Measurements from ENCODE around the gene IGF2. TPM values are rescaled to one million over a fixed set of nuclear protein-coding genes. Genes with fewer than 3 reads are reported as not detected.

IGF2 gene
- total RNA-seq, 2 donors from 2014 or later: 0.17 TPM; not detected in 1

DNA sequence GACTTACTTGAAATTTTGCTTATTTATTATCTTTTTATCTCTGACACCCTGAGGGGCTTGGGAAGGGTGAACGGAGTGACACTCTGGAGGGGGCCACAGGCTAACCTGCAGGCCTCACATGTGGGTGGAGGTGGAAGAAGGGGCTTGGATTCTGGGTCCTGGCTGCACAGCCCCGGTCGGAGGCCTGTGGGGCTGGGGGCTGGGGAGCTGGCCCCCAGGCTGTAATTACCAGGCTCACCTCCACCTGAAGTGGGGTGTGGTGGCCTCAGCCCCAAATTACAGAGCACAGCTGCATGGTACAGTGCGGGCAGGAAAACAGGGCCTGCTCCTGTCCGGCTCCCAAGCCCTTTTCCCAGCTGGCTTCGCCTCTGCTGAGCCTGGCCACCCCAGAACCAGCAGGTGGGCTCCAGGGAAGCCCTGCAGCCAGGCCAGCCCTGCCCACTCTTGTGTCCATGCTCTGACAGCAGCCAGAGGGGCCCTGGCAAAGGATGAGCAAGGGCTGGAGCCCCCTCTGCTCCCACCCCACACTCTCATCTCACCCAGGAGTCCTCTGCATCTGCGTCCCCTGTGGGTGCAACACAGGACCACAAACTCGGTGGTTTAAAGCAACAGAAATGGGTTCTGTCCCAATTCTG lies 48.0 kb downstream of the IGF2 start:
- no peak for ATAC-seq
- H3K4me1 Mint-ChIP-seq (ENCODE audit: low read depth in 2 of 2): no peaks in the 10 kb centered on the region
- H3K27ac Mint-ChIP-seq: no peak overlapping the region
- no peak overlapping the region for H3K4me3 Mint-ChIP-seq
- no peaks in the 10 kb centered on the region for H3K36me3 Mint-ChIP-seq
- H3K9me3 Mint-ChIP-seq: no peaks in the 10 kb centered on the region
- peaks cover 0 to 7% of the 10 kb centered on the region in 2 donors for H3K27me3 Mint-ChIP-seq
- peak; percentile 49 for DNase-seq (ENCODE audit: low spot score)

DNA sequence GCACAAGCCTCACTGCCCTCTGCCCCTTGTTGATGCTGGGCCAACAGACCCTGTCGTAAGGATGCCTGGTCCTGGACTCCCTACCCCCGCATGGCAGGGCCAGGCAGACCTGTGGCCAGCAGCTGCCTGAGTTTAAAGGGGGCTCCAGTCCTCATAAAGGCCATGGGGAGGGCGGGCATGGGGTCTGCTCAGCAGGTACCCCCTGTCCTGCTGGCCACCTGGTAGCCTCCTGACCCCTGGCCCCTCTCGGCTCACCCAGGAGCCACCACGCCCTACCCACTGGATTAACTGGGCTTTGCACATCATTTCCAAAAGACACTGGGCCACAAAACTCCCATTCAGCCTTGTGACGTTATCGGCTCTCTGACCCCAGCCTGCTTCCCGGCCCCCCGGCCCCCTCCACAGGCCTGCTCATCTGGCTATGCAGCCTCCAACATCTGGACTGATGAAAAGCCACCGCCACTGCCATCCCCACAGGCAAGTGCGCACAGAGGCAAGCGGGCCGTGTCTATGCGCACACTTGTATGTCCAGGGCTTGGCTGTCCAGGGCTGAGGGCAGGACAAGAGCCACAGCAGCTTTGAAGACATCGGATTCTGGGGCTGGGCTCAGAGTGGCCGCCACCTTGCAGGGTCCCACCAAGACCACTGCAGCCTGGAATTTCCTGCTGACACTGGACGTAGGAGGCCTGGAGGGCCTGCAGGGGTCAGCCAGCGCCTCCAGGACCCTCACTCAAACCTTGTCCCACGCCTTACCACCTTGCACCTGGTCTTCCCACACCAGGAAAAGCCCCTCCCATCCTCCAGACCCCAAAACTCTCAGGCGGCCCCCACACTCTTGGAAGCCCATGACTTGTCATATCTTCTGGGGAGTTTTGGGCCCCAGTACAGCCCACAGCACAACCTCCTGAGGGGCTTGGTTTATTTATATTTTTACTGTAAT lies 48.7 kb downstream of the IGF2 start:
- no peak overlapping the region for H3K4me3 Mint-ChIP-seq
- no peaks in the 10 kb centered on the region for H3K4me1 Mint-ChIP-seq (ENCODE audit: low read depth in 2 of 2)
- no peaks in the 10 kb centered on the region for H3K9me3 Mint-ChIP-seq
- DNase-seq (ENCODE audit: low spot score): peak; percentile 35
- H3K27ac Mint-ChIP-seq: no peak overlapping the region
- no peak for ATAC-seq
- peaks cover under 1 to 7% of the 10 kb centered on the region in 2 donors for H3K27me3 Mint-ChIP-seq
- H3K36me3 Mint-ChIP-seq: no peaks in the 10 kb centered on the region

DNA sequence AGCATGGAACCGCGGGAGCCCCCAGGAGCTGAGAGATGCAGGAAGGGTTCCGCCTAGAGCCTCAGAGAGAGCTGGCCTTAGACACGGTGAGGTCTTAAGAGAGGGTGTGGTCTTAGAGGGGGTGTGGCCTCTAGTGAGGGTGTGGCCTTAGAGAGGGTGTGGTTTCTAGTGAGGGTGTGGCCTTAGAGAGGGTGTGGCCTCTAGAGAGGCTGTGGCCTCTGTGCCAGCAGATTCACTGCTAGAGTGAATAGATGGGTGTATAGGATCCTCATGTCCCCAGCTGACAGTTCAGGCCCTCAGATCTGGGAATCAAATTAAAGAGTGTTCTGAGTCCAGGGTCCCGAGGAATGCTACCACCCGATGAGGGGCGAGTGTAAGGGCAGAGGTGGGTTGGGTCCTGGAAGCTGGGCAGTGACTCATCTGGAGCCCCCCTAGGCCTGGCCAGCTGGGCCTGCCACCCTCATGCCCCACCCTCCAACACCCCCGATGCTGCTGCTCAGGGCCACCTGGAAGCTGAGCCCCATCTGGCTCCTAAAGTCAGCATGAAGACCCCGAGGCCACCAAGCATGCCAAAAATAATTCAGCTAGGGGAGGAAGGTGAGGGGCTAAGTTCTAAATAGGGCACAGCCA lies 49.5 kb downstream of the IGF2 start:
- DNase-seq (ENCODE audit: low spot score) (peak; percentile 41), ATAC-seq (peak; percentile 66 to 83)
- H3K36me3 Mint-ChIP-seq: peaks cover under 1% of the 10 kb centered on the region
- no peaks in the 10 kb centered on the region for H3K4me1 Mint-ChIP-seq (ENCODE audit: low read depth in 2 of 2)
- H3K27me3 Mint-ChIP-seq: peaks cover 8 to 11% of the 10 kb centered on the region in 2 donors
- H3K4me3 Mint-ChIP-seq: no peak overlapping the region
- H3K9me3 Mint-ChIP-seq: no peaks in the 10 kb centered on the region
- H3K27ac Mint-ChIP-seq: no peak overlapping the region

DNA sequence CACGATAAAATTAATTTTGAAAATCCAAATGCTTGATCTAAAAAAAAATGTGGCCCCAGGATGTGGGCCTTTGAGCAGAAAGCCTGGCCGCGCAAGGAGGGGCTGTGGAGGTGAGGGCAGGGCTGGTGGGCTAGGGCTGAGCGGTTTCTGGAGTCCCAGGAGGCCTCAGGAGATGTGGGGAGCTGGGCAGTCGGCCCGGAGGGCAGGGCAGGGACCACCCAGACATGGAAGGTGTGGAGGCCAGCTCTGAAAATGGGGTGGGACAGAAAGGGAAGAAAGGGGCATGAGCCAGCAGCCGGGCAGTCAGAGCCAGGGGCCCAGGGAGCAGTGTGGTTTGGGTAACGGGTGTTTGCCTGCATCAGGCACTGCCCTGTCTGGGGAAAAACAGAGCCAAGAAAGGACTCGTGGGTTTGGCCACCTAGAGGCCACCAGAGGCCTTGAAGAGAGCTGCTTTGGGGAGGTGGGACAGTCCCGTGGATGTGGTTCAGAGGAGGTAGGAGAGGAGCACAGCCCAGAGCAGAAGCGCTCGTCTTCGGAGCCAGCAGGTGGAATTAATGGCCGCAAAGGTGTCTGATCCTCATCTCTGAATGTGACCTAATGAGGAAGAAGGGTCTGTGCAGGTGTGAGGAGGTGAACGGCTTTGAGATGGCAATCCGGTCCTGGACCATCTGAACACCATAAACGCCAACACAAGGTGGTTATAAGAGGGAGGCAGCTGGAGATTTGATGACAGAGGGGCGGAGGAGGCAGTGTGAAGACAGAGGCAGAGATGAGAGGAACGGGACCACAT lies 50.2 kb downstream of the IGF2 start:
- no peaks in the 10 kb centered on the region for H3K9me3 Mint-ChIP-seq
- H3K36me3 Mint-ChIP-seq: peaks cover 7% of the 10 kb centered on the region
- ATAC-seq: no peak
- H3K27me3 Mint-ChIP-seq: peaks cover 15 to 18% of the 10 kb centered on the region in 2 donors
- H3K27ac Mint-ChIP-seq: no peak overlapping the region
- H3K4me3 Mint-ChIP-seq: no peak overlapping the region
- peak; percentile 44 for DNase-seq (ENCODE audit: low spot score)
- H3K4me1 Mint-ChIP-seq (ENCODE audit: low read depth in 2 of 2): no peaks in the 10 kb centered on the region

DNA sequence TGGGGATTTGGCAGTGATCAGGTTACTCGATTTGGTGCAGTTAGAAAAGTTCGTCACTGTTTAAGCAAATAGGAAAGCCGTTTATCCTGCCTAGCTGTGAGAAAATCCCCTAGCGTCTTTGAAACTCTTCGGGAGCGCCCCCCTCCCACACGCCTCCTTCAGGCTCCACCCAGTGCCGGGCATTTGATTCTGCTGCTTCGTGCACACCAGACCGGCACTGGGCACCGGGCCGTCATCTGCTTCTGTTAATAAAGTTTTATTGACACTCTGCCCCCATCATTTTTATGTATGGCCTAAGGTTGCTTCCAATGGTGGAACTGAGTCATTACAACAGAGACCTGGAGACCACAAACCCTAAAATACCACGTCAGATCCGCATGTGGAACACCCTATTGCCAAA lies 50.9 kb downstream of the IGF2 start:
- no peaks in the 10 kb centered on the region for H3K4me1 Mint-ChIP-seq (ENCODE audit: low read depth in 2 of 2)
- peaks cover 7% of the 10 kb centered on the region for H3K36me3 Mint-ChIP-seq
- peaks cover 17 to 20% of the 10 kb centered on the region in 2 donors for H3K27me3 Mint-ChIP-seq
- H3K9me3 Mint-ChIP-seq: no peaks in the 10 kb centered on the region
- DNase-seq (ENCODE audit: low spot score) (no peak), ATAC-seq (no peak)
- no peak overlapping the region for H3K4me3 Mint-ChIP-seq
- no peak overlapping the region for H3K27ac Mint-ChIP-seq

- ATAC-seq: no peak
- Mint-ChIP-seq H3K4me3 (no peak overlapping the region), H3K36me3 (peaks cover 7% of the 10 kb centered on the region), H3K27ac (no peak overlapping the region), H3K27me3 (peaks cover 16 to 20% of the 10 kb centered on the region in 2 donors), H3K4me1 (ENCODE audit: low read depth in 2 of 2) (no peaks in the 10 kb centered on the region), H3K9me3 (no peaks in the 10 kb centered on the region)
- DNase-seq (ENCODE audit: low spot score): peak; percentile 50
These were observed 52.7 kb downstream of the IGF2 start for GRCh38 chr11:2086239-2087040.

DNA sequence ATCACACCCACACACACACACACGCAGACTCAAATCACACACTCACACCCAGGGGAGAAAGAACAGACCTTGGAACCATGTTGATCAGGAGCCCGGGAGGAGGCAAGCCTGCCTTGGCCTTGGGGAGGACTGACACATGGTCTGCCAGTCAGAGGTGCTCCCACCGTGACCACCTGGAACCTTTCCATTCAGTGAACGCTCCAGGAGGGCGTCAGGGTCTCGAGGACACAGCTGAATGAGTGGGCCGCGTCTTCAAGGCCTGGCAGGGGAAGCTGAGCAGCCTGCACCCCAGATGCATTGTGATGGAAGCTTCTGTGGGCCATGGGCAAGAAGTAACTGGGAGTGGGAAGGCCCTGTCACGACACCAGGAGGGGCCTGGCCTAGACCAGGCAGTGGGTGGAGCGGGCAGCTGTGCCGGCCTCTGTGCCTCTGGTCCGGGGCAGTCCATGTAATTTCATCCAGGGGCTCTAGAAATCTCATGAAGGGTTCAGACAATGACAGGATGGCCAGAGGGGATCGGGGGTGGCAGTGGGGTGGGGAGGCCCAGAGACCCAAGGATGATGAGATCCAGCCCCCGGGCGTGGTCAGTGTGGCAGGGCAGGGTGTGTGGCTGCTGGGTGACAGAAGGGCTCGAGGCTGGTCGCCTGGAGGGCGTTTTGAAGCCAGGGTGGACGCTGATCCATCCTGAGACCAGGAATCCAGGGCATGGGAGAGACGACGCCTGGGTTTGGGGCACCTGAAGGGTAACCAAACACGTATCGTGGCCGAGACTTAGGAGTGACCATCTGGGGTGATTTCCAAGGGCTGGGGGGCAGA lies 53.7 kb downstream of the IGF2 start:
- ATAC-seq (no peak), DNase-seq (ENCODE audit: low spot score) (peak; percentile 59)
- Mint-ChIP-seq H3K27ac (no peak overlapping the region), H3K36me3 (peaks cover 7% of the 10 kb centered on the region), H3K4me3 (no peak overlapping the region), H3K27me3 (peaks cover 18 to 24% of the 10 kb centered on the region in 2 donors), H3K9me3 (no peaks in the 10 kb centered on the region), H3K4me1 (ENCODE audit: low read depth in 2 of 2) (no peaks in the 10 kb centered on the region)

GRCh38 chr11:2084721-2085120 lies 54.5 kb downstream of the IGF2 start:
- Mint-ChIP-seq H3K4me1 (ENCODE audit: low read depth in 2 of 2) (no peaks in the 10 kb centered on the region), H3K27ac (no peak overlapping the region), H3K27me3 (peaks cover 18 to 32% of the 10 kb centered on the region in 2 donors), H3K4me3 (no peak overlapping the region), H3K36me3 (peaks cover 7% of the 10 kb centered on the region), H3K9me3 (no peaks in the 10 kb centered on the region)
- DNase-seq (ENCODE audit: low spot score) (peak; percentile 23), ATAC-seq (no peak)

Other genes with a start within 250 kb of the IGF2 start
- gene PRR33, start 247.5 kb downstream of the IGF2 start, total RNA-seq: not detected
- under 1 TPM in 1 of 2 donors, not detected in 1; 0.33 TPM for gene TNNT3, start 219.7 kb downstream of the IGF2 start, total RNA-seq
- 10 to 100 TPM; 81.3 to 89.7 TPM for gene MRPL23, start 192.1 kb downstream of the IGF2 start, total RNA-seq
- gene H19, start 141.5 kb downstream of the IGF2 start, total RNA-seq: not detected
- gene INS, start 21.8 kb upstream of the IGF2 start, total RNA-seq: not detected
- not detected for gene TH, start 32.4 kb upstream of the IGF2 start, total RNA-seq
- 1 to 10 TPM; 2.5 to 5.3 TPM for gene ASCL2, start 131.2 kb upstream of the IGF2 start, total RNA-seq
- 1 to 10 TPM; 7.2 to 7.6 TPM for gene C11orf21, start 162.5 kb upstream of the IGF2 start, total RNA-seq
- gene TSPAN32, start 162.6 kb upstream of the IGF2 start, total RNA-seq: 1 to 10 TPM; 4.3 to 9.9 TPM
- 100 to 1,000 TPM; 306 to 322 TPM for gene CD81, start 237.9 kb upstream of the IGF2 start, total RNA-seq